ENCODE results near the gene MEX3A.

Gene MEX3A

GRCh38 chr1:156026588-156026987 is 55.7 kb downstream of the MEX3A start:
- no peak overlapping the region for H3K4me3 ChIP-seq (ENCODE audit: low read depth, low read length)
- no peak for TF ChIP-seq CTCF (IDR thresholded peaks at IDR 0.05; ENCODE audit: low read depth, low read length, missing control alignments)
- no peak for DNase-seq (ENCODE audit: low read depth)
- in situ Hi-C loops (cut with HindIII; ENCODE audit: low sequenced_read_pairs) = no loop called here

DNA sequence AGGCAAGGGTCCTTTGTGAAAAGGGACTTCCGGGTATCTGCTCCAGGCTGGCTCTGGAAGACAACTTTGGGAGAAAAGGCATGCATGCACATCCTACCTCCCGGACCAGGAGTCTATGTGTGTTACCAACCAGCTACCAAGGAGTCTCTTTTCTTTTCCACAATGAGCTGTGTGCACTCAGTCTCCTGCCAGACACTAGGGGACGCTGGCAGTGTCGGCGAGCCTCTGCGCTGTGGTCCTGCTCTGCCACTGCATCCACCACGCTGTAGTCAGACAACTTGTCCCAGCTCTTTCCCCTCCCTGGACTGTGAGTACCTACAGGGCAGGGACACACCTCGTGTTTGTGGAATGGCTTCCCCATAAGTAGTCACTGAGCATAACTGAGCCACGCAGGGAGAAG is 56.4 kb downstream of the MEX3A start:
- TF ChIP-seq CTCF (IDR thresholded peaks at IDR 0.05; ENCODE audit: low read depth, low read length, missing control alignments) = peak; percentile 81
- in situ Hi-C loops (cut with HindIII; ENCODE audit: low sequenced_read_pairs) = no loop called here
- DNase-seq (ENCODE audit: low read depth) = no peak
- H3K4me3 ChIP-seq (ENCODE audit: low read depth, low read length) = no peak overlapping the region

DNA sequence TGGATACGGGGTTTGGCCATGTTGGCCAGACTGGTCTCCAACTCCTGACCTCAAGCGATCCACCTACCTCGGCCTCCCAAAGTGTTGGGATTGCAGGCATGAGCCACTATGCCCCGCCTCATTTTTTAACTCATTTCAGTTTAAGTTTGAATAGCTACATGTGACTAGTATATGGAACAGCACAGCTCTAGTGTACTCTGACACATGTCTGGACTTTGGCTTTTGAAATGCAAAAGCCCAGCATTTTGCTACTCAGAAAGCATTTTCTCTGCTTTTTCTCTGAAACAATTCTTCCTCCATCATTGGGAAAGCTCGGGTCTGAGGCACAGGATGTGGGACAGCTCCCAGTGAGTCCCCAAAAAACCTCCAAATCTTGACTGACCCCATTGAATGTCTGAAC is 57.5 kb downstream of the MEX3A start:
- no peak overlapping the region for H3K4me3 ChIP-seq (ENCODE audit: low read depth, low read length)
- in situ Hi-C loops (cut with HindIII; ENCODE audit: low sequenced_read_pairs) = no loop called here
- DNase-seq (ENCODE audit: low read depth) = no peak
- no peak for TF ChIP-seq CTCF (IDR thresholded peaks at IDR 0.05; ENCODE audit: low read depth, low read length, missing control alignments)
